HG03439 (cell line): ENCODE measurements around the gene FCRL5.
"Not testable (repeated sequence)": the region's sequence is repeated elsewhere in the genome, so short reads cannot be mapped to it uniquely, and the experiment has no call there.

Experiments
- ATAC-seq: cut with Tn5 transposase; IDR thresholded peaks from one replicate; pipeline ENCODE4 v1.9.1; 2021; ENCODE audit warnings: mild to moderate bottlenecking, moderate library complexity; ENCODE audit not compliant: unreplicated experiment

The FCRL5 gene

GRCh38 chr1:157551694-157552693 is at the start of gene FCRL5:
TSS of gene FCRL5 (minus strand) at chr1:157552515. CDS start at chr1:157552362, 153 bp downstream.
- ATAC-seq: peak; percentile 68

GRCh38 chr1:157600236-157600635 is 47.9 kb upstream of the FCRL5 start:
- ATAC-seq: no peak

- peak; percentile 51 for ATAC-seq
Observed at GRCh38 chr1:157597959-157598667, 45.8 kb upstream of the FCRL5 start, which contains the start of gene FCRL4. TSS of gene FCRL4 (minus strand) at chr1:157598085. CDS start at chr1:157597944, 141 bp downstream.

- peak; percentile 55 for ATAC-seq
Observed at GRCh38 chr1:157596384-157596783, 44.1 kb upstream of the FCRL5 start.

GRCh38 chr1:157595356-157595755 is 43.0 kb upstream of the FCRL5 start:
- peak; percentile 62 for ATAC-seq

- ATAC-seq: no peak
Observed at GRCh38 chr1:157585984-157586383, 33.7 kb upstream of the FCRL5 start.

- ATAC-seq: no peak
Observed at GRCh38 chr1:157584503-157584902, 32.2 kb upstream of the FCRL5 start.

GRCh38 chr1:157580828-157581210 is 28.5 kb upstream of the FCRL5 start:
- ATAC-seq: no peak

- peak; percentile 57 for ATAC-seq
Observed at GRCh38 chr1:157580179-157580827, 28.0 kb upstream of the FCRL5 start.

GRCh38 chr1:157577420-157577819 is 25.1 kb upstream of the FCRL5 start:
- no peak for ATAC-seq

GRCh38 chr1:157575744-157576143 is 23.4 kb upstream of the FCRL5 start:
- no peak for ATAC-seq

- no peak for ATAC-seq
Observed at GRCh38 chr1:157574836-157575235, 22.5 kb upstream of the FCRL5 start.

- peak; percentile 43 for ATAC-seq
Observed at GRCh38 chr1:157566484-157567300, 14.4 kb upstream of the FCRL5 start.

GRCh38 chr1:157562515-157562914 is 10.2 kb upstream of the FCRL5 start:
- ATAC-seq: peak; percentile 63

GRCh38 chr1:157558119-157558518 is 5.8 kb upstream of the FCRL5 start:
- ATAC-seq: no peak

GRCh38 chr1:157548081-157548480 is 4.2 kb downstream of the FCRL5 start:
- ATAC-seq: not testable (repeated sequence)

- no peak for ATAC-seq
Observed at GRCh38 chr1:157542676-157543075, 9.6 kb downstream of the FCRL5 start.

GRCh38 chr1:157540852-157541251 is 11.5 kb downstream of the FCRL5 start:
- no peak for ATAC-seq

- no peak for ATAC-seq
Observed at GRCh38 chr1:157540160-157540748, 12.1 kb downstream of the FCRL5 start.

GRCh38 chr1:157539568-157539967 is 12.7 kb downstream of the FCRL5 start:
- ATAC-seq: no peak
